ENCODE measurements around the gene SKIC3.
A peak's percentile ranks its signal among the peaks of the same experiment; 100 is the strongest.

SKIC3 gene

DNA sequence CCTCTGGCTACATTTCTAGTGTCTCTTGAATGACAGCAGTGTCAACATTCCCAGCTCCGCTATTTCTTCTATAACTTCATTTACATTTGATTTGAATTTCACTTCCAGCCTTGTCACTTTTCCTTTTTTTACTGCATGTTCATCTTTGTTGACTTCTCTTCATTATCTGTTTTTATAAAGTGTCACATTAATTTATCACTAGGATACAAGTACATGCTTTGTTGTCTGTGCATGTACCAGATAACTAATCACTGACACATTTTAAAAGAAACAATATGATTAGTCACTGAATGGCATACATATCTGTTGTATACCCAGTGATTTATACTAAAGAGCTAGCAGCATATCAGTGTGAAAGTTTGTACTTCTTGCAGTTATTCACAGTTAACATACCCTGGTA is 29.2 kb upstream of the SKIC3 start:
- no peak for DNase-seq (ENCODE audit: low read depth, low spot score)
- TF ChIP-seq, protein P1, sequence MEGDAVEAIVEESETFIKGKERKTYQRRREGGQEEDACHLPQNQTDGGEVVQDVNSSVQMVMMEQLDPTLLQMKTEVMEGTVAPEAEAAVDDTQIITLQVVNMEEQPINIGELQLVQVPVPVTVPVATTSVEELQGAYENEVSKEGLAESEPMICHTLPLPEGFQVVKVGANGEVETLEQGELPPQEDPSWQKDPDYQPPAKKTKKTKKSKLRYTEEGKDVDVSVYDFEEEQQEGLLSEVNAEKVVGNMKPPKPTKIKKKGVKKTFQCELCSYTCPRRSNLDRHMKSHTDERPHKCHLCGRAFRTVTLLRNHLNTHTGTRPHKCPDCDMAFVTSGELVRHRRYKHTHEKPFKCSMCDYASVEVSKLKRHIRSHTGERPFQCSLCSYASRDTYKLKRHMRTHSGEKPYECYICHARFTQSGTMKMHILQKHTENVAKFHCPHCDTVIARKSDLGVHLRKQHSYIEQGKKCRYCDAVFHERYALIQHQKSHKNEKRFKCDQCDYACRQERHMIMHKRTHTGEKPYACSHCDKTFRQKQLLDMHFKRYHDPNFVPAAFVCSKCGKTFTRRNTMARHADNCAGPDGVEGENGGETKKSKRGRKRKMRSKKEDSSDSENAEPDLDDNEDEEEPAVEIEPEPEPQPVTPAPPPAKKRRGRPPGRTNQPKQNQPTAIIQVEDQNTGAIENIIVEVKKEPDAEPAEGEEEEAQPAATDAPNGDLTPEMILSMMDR (IDR thresholded peaks at IDR 0.05; ENCODE audit: low read depth, low read length), result no peak
- no peak overlapping the region for H3K4me3 ChIP-seq (ENCODE audit: low read depth, low read length)
- in situ Hi-C loops (cut with HindIII; ENCODE audit: low sequenced_read_pairs), result no loop called here

DNA sequence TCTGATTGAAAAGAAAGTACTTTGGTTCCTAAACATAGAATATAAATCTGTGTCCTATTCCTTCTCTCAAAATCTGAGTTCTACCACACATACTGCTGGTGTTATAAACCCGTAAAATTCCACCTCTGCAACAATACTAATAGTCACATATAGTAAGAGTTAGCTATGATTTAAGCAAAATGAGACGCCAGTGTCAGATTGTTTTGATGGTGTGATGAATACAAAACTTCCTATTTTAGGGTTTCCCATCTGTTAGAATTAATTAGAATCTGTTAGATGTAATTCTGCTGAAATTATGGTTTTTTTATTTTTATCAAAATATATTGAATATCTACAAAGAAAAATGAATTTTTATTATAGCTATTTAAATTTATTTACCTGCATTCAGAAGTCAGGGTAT is 26.8 kb upstream of the SKIC3 start:
- TF ChIP-seq, protein P1 (IDR thresholded peaks at IDR 0.05; ENCODE audit: low read depth, low read length), result no peak
- DNase-seq (ENCODE audit: low read depth, low spot score), result no peak
- H3K4me3 ChIP-seq (ENCODE audit: low read depth, low read length), result no peak overlapping the region
- in situ Hi-C loops (cut with HindIII; ENCODE audit: low sequenced_read_pairs), result no loop called here

- no peak overlapping the region for H3K4me3 ChIP-seq (ENCODE audit: low read depth, low read length)
- no peak for DNase-seq (ENCODE audit: low read depth, low spot score)
- in situ Hi-C loops (cut with HindIII; ENCODE audit: low sequenced_read_pairs), result no loop called here
- TF ChIP-seq, protein P1 (IDR thresholded peaks at IDR 0.05; ENCODE audit: low read depth, low read length), result no peak
Measured at GRCh38 chr5:95572016-95572415, 17.2 kb upstream of the SKIC3 start.

GRCh38 chr5:95565280-95565920 is 10.6 kb upstream of the SKIC3 start:
- TF ChIP-seq, protein P1 (IDR thresholded peaks at IDR 0.05; ENCODE audit: low read depth, low read length), result no peak
- H3K4me3 ChIP-seq (ENCODE audit: low read depth, low read length), result no peak overlapping the region
- peak; percentile 30 for DNase-seq (ENCODE audit: low read depth, low spot score)
- in situ Hi-C loops (cut with HindIII; ENCODE audit: low sequenced_read_pairs), result no loop called here

DNA sequence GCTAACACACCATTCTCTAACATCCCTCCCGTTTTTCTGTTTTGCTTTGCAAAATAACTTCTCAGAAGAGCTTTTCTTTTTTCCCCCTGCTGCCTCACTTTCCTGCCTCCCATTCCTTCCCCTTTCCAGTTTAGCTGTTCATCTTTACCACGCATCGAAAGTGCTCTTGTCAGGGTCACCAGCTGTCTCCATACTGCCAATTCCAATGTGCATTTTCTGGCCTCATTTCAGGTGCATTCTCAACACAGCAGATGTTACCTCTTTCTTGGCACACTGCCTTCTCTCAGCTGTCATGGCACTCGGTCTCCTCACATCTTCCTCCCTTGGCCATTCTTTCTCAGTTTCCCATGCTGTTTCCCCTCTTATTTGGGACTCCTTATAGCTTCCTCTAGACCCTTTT is 9.7 kb upstream of the SKIC3 start:
- no peak overlapping the region for H3K4me3 ChIP-seq (ENCODE audit: low read depth, low read length)
- TF ChIP-seq, protein P1 (IDR thresholded peaks at IDR 0.05; ENCODE audit: low read depth, low read length), result no peak
- in situ Hi-C loops (cut with HindIII; ENCODE audit: low sequenced_read_pairs), result no loop called here
- DNase-seq (ENCODE audit: low read depth, low spot score), result no peak

- no peak for DNase-seq (ENCODE audit: low read depth, low spot score)
- in situ Hi-C loops (cut with HindIII; ENCODE audit: low sequenced_read_pairs), result no loop called here
- H3K4me3 ChIP-seq (ENCODE audit: low read depth, low read length), result no peak overlapping the region
- TF ChIP-seq, protein P1 (IDR thresholded peaks at IDR 0.05; ENCODE audit: low read depth, low read length), result no peak
Measured at GRCh38 chr5:95563367-95563766, 8.6 kb upstream of the SKIC3 start.

Data from astrocyte of the spinal cord (primary cell).